Left hindlimb (tissue), 1 donor: ENCODE measurements around the gene TNRC6B.
"Not testable (repeated sequence)": the region's sequence is repeated elsewhere in the genome, so short reads cannot be mapped to it uniquely, and the experiment has no call there.

ENCODE experiments used
- DNase-seq: peaks from one replicate; pipeline ENCODE4 v3.0.0-alpha.2; 2018

TNRC6B gene

DNA sequence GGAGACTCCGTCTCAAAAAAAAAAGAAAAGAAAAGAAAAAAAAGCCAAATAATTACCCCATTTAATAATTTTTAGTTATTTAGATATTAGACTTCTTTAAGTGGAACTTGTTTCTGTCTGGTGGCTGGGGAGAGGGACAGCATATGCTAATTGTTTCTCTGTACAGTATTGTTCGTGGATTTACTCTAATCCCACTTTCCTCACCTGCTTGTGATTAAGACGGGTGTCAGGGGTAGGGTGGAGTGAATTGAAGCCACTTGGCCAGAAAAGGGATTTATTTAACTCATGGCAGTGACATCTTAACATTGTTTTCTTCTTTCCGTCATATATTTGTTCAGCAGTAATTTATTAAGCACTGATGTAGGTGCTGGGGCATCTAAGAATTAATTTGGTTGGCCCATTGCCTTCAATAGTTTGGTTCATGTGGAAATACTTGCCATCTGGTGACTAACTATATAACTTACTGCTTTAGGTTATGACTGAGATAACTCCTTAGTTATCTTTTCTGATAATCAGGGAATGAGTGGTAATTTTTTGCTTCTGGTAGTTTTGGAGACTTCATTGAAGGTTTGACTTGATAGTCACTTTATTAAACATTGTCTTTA is 4.6 kb downstream of the TNRC6B start:
- no peak for DNase-seq

DNA sequence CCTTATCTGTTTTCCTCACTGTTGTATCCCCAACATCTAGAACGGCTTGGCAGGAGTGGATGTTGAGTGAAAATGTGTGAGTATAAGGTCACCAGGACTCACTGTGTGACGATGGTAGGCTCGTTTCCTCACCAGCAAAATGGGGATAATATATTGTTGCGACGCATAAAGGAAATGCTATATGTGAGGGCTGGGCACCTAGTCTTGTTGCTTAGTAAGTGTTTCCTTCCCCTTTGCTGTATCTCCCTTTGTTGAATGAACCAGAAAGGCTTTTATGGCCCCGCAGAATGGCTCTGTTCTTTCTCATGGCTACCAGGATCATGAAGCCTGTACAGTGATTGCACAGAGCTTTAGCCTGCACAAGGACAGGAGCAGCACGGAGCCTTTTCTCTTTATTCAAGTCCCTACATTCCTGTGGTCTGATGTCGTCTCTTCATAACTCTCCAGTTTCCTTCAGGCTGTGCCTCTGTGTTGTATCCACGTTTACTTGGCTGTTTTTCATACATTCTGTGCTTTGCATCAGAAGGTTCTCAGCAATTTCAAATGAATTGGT is 5.4 kb downstream of the TNRC6B start:
- peak; percentile 33 for DNase-seq

DNA sequence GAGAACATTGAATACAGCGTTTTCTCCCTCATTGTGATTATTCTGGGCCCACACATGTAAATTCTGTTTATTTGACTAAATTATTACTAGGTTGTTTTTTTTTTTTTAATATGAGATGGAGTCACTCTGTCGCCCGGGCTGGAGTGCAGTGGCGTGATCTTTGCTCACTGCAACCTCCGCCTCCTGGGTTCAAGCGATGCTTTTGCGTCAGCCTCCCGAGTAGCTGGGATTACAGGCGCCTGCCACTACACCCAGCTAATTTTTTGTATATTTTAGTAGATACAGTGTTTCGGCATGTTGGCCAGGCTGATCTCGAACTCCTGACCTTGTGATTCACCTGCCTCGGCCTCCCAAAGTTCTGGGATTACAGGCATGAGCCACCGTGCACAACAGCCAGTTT is 5.9 kb downstream of the TNRC6B start:
- DNase-seq: not testable (repeated sequence)

GRCh38 chr22:40187389-40187788 is 9.7 kb downstream of the TNRC6B start:
- no peak for DNase-seq

- DNase-seq: no peak
Measured at GRCh38 chr22:40189997-40190396, 12.3 kb downstream of the TNRC6B start.

GRCh38 chr22:40190501-40190900 is 12.8 kb downstream of the TNRC6B start:
- DNase-seq: no peak

DNA sequence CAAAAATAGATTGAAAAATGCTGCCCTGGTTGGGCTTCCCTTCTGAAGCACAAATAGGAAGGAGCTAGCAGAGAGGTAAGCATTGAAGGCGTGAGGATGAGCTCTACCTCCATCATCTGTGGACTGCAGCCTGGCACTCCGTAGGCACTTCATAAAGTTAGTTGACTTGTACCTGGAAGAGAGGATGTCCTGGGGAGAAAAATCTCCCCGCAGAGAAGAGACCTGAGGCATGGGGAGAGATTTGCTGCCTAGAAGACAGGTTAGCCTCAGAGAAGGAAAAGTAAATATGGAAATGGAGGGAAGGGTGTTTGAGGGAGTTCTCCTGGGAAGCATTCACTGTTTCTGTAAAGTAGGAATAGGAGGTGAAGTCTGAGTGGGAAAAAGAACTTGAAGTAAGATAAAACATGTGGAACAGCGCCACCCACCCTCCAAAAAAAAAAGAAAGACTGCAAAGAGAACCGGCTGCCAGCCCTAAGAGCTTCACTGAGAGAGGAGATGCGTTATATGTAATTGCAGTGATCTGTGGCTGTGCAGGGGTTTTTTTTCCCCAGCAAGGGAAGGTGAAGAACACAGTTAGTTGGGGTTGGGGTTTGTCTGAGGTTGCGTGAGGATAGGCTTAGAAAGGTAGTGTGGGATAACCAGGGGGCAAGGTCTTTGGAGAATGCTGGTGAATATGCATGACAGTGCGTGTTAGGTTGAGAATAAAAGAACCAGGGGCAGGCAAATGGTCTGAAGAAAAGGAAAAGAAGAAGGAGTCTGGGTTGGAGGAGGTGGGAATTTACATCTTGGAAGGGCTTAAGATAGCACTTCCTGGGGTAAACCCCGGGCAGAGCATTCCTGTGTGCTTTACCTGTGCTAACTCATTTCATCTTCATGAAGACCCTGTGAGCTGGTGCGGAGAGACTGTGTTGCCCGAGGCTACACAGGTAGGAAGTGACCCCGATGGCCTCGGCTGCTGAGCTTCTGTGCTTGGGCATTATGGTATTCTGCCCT is 16.0 kb downstream of the TNRC6B start:
- no peak for DNase-seq

DNA sequence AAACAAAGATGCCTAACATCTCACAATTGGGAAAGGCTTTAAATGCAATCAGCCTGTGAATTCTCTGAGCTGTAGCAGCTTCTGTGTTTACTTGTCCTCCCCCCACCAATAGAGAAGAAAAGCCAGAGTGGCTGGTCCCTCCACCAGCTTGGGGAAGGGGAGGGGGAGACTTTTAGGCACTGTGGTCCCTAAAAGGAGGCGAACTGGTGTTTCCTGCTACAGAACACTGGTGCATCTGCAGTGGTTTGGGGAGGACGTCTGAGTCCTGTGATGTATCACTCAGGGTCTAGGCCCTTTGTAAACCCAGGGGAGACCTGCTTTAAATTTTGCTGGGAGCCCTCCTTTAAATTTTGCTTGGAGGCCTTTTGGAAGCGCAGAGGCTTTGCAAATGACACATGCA is 16.9 kb downstream of the TNRC6B start:
- no peak for DNase-seq

- DNase-seq: no peak
Measured at GRCh38 chr22:40196628-40197360, 19.1 kb downstream of the TNRC6B start.

DNA sequence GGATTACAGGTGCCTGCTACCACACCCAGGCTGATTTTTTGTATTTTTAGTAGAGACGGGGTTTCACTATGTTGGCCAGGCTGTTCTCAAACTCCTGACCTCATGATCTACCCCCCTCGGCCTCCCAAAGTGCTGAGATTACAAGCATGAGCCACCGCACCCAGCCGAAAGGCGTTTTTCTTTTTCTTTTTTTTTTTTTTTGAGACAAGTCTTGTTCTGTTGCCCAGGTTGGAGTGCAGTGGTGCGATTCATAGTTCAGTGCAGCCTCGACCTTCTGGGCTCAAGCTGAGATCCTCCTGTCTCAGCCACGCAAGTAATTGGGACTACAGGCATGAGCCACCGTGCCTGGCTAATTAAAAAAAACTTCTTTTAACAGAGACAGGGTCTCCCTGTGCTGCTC is 19.7 kb downstream of the TNRC6B start:
- DNase-seq: not testable (repeated sequence)

DNA sequence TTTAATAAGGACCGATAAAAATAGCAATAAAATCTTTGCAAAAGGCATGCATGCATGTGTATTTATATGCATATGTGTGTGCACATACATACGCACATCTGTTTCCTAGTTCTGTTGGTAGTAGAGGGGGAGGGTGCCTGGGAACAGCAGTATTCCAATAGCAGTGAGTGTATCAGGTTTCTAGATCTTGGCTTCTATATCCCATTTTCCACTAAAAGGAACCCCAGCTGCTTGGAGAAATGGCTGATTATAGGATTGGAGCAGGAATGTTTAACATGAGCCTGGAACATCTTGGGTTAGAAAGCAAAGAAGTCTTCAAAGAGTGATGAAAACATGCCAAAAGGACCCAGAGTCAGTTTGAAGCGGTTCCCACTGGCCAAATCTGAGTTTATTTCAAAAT is 21.0 kb downstream of the TNRC6B start:
- no peak for DNase-seq

- no peak for DNase-seq
Measured at GRCh38 chr22:40199223-40199622, 21.5 kb downstream of the TNRC6B start.

GRCh38 chr22:40199852-40200251 is 22.1 kb downstream of the TNRC6B start:
- DNase-seq: no peak

DNA sequence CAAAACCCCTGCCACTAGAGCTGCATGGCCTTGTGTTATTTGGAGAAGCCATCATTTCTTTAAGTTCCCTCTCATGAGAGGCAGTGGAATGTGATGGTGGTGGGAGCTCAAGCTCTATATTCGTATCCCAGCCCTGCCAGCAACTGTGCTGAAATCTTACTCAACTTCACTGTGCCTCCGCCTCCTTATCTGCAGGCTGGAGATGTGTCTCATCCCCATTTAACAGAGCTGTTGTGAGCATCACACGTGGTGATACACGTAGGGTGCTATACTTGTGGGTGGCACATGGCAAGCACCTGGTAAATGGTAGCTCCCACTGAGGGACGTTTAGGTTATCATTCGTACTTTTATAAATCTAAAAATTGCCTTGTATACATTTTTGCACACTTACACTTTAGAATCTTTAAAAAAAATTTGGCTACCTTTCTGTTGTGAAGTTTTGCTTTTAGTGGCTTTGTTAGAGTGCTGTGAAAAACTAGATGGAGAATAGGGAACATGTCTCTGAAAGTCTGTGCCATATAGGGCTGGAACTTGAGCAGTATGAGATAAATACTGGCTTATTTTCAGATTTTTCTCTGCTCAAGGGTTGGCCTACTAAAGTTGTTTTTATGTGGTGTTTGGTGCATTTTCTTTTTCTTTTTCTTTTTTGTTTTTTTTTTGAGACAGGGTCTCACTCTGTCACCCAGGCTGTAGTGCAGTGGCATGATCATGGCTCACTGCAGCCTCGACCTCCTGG is 23.2 kb downstream of the TNRC6B start:
- DNase-seq: no peak

DNA sequence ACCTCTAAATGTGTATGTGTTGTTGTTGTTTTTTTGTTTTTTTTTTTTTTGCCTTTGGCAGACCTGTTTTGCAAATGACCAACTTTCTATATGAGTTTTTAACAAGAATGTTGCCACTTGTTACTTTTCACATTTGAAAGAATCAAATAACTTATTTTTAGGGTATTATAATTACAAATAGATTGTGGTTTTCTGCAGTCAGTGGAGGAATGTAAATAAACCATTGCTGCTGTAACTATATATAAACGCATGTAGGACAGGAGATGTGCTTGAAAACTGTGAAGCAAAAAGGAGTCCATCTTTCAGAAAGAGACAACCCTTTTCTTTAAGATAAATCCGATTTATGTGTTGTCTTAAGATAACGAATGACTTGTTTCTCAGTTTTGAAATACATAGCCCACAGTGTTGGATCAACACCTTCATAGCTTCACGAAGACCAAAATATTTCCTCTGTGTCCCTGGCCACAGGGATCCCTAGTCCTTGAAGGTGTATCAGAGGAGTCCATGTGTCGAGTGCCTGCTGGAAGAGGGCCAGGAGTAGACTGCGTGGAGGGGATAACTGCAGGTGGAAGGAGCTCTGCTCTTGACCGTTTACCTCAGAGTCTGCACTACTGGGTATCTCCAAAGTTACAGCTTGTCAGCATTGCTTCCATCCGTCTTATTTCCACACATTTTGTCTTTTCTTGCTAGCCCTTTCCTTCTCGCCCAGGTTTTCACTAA is 24.7 kb downstream of the TNRC6B start:
- no peak for DNase-seq

DNA sequence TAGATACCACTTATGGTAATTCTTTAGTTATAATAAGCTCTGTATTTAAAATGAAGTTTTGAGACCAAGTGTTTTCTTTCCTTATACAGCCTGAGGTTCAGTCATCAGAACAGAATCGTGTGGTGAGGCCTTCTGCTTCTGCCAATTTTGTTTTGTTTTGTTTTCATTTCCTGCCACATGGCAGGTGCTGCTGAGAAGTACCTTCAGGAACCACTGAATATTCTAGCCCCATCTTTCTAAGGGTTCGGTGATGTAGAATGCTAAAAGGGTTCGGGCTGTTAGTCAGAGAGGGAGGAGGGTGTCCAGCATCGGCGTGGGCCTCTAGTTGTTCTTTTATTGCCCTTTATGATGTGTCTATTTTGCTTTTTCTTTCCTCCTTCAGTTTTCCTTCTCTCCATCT is 25.8 kb downstream of the TNRC6B start:
- DNase-seq: no peak

DNA sequence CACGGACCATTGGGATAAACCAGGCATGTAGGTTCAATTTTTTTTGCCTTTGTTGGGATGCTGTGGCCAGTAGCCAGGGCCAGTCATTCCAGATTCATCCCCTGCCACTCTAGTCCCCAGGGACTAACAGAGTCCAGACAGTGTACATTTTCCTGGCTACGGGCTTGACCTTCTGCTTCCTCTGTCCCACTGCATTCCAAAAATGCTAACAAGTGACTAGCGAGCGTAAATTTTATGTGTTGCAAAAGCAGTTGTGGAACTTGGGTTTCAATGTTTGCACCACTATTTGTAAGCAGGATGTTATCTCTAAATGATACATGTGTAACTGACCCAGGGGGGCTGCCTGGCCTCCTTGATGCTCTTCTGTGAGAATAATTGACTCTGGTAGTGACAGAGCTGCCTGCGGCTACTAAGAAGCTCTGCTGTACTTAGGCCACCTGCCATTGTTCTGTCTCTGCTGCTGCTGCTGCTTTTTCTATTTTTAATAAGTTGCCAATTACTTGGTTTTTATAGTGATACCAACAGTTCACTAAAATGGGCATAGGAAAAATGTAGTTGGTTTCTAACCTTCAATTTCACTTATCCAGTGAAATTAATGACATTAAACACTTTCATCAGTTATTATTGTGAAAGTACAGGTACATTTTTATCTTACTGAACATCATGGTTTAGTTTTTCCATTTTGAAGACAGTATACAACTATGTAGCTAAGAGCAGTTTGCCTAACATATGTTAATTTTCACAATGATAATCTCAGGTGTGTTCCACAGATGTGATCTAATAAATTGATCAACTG is 26.8 kb downstream of the TNRC6B start:
- DNase-seq: no peak

GRCh38 chr22:40206561-40206960 is 28.8 kb downstream of the TNRC6B start:
- DNase-seq: no peak

DNA sequence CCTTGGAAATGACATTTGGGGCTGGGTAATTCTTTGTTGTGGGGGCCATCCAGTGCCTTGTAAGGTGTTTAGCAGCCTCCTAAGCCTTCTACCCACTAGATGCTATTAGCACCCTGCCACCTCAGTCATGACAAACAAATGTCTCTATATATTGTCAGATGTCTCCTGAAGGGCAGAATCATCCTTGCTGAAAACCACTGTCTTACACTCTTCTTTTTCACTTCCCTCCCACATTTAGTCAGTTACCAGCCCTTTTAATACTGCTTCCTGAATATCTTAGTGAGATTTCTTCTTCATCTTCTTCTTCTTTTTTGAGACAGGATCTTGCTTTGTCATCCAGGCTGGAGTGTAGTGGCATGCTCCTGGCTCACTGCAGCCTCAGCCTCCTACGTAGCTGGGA is 33.1 kb downstream of the TNRC6B start:
- DNase-seq: no peak

DNA sequence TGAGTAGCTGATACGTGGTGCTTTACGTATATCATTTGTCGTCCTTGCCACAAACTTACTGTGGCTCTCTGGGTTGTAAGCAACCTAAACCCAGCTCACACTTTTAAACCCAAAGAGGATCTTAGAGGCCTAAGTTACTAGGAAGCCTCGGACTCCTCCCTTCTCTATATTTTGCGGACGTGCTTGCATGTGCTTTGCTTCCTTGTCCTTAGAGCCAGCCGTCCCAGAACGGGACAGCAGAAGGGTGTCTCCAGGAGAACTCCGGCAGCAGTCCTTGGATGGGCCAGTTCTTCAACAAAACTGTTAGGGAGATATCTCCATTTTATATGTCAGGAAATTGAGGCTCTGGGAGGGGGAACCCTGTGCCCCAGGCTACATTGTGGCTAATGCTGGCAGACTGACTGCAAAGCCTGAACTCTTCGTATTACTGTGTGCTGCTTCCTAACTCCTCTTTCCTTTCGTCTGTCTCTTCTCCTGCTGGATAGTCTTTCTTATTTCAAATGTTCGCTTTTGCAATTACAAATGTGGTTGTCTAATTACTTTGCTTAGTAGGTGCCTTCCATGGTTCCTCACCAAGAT is 33.8 kb downstream of the TNRC6B start:
- DNase-seq: no peak

- no peak for DNase-seq
Measured at GRCh38 chr22:40212121-40212520, 34.4 kb downstream of the TNRC6B start.
